Neural progenitor cell (in vitro differentiated cells): ENCODE measurements around the gene TRMO.

Experiments used
- CTCF ChIP-seq: fragments of 200-600 bp; sonication (generic); IDR thresholded peaks from 2 replicates; pipeline ENCODE4 v1.5.1; 2017; ENCODE audit warnings: antibody characterized with exemption, mild to moderate bottlenecking
- EZH2 ChIP-seq: fragments of 200-600 bp; sonication (generic); IDR thresholded peaks from 2 replicates; pipeline ENCODE4 v1.6.1; 2017; ENCODE audit warnings: antibody characterized with exemption, mild to moderate bottlenecking, moderate library complexity

- TF ChIP-seq CTCF = no peak
- no peak for TF ChIP-seq EZH2
These were observed 6.8 kb upstream of the TRMO start for GRCh38 chr9:97928986-97929604.
